ENCODE measurements around the gene PCBP3. TPM values are rescaled to one million over a fixed set of nuclear protein-coding genes. Genes with fewer than 3 reads are reported as not detected.
"Not testable (repeated sequence)": the region's sequence is repeated elsewhere in the genome, so short reads cannot be mapped to it uniquely, and the experiment has no call there.

PCBP3 gene
- total RNA-seq, 1 donor from 2014 or later, result 0.13 TPM

DNA sequence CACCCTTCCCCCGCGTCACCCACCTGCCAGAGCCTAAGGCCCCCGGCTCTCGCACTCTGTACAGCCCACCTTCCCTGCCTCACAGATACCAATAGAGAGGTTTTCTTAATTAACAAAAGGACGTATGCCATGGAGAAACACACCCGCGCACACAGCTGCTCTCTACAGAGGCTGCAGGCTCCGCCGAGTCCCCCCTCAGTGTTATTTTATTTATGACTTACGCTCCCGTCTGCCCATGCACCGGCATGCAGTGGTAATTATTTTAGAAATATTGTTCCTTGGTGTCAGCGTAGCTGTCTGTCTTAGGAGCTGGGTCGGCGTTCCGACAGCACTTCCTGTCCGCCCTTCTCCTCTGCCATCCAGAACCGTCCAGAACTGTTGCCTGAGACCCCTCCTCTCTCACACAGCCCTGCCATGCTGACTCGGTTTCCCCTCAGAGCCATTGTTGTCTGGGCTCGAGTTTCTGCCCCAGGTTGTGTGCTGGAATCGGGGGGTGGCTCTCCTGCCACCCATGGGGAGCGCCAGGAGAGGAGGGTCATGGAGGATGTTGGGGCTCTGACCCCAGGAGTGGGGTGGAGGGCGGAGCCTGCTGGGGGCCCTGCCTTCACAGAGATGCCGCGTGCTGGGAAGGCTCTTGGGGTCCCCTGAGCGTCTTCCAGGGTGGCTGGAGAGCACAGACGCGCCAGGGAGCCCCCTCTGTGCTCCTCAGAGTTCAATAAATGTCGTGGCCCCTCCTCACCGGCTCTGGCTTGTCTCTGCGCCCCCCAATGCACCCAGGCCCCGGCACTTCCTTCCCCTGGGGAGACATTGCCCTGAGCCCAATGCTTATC is 298.4 kb downstream of the PCBP3 start:
- no peak for DNase-seq (ENCODE audit: low read depth in 2 of 2)

DNA sequence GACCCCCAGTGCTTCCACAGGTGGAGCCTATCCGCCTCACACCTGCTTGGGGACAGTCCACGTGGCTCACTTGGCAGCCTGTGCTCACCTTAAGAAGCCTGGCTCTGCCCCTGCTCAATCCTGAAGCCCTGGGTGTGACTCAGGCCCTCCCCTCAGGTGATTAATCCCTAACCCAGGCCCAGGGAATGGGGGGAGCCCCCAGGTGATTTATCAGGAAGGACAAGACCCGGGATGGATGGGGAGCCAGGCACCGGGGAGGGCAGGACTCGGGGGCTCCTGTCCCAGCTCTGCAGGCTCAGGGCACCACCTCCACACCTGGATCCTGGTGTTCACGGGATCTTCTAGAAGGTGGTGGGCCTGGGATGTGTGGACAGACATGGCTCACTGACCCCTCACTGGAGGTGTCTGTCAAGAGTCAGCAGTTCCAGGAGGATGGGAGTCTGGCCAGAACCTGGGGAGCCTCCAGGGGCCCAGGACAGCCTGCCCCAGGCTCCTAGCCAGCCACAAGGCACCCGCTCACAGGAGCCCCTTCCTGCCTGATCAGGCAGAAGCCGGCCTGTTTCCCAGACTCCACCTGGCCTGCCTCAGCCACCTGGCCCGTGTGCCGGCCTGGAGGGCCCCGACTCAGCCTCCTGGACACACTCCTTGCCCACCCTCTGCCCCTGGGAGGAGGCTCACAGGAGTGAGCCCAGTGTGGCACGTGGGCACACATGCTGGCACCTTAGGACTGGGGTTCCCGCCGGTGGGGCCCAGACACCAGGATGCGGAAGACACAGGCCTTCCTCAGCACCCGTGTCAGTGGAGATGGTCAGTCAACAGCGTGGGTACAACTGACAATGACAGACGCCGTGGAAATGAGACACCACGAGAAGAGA is 299.5 kb downstream of the PCBP3 start:
- no peak for DNase-seq (ENCODE audit: low read depth in 2 of 2)

DNA sequence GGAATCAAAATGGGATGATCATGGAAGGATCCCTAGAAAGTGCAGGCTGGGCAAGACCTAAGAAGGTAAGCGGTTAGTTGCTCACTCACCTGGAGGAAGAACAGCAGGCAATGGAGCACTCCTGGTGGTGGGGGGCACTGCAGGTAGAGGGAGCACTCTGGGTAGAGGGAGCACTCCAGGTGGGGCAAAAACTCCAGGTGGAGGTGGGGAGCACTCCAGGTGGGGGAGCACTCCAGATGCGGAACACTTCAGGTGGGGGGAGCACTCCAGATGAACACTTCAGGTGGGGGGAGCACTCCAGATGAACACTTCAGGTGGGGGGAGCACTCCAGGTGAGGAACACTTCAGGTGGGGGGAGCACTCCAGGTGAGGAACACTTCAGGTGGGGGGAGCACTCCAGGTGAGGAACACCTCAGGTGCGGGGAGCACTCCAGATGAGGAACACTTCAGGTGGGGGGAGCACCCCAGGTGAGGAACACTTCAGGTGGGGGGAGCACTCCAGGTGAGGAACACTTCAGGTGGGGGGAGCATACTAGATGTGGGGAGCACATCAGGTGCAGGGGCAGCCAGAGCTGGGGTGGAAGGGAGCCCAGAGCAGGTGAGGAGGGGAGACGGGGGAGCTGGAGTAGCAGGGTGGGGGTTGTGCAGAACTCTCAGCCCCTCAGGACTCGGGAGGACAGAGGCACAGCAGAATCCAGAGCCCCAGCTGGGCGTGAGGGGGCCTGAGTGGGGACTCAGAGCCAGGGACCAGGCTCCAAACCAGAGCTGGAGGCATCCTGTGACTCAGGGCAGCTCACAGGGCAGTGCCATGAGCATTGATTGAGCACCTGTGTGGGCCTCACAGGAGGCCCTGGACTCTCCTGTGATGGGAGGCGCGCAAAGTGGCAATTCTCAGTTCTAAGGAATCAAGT is 300.4 kb downstream of the PCBP3 start:
- no peak for DNase-seq (ENCODE audit: low read depth in 2 of 2)

DNA sequence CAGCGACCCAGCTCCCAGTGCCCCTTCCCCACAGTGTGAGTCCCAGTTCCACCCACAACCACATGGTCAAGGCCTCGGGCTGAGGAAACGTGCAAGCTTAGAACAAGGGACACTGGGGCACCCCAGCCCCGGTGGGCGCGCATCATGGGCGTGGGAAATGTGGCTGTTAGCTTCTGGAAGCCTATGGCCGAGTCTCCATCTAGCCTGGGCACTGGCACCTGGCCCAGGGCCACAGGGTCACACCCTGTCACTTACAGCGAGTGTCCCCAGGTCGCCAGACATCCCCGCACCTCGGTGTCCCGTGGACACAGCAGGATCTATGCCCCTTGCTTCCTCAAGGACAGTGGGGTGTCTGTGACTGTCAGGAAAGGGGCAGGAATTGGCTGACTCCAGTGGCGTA is 301.1 kb downstream of the PCBP3 start:
- DNase-seq (ENCODE audit: low read depth in 2 of 2), result no peak

DNA sequence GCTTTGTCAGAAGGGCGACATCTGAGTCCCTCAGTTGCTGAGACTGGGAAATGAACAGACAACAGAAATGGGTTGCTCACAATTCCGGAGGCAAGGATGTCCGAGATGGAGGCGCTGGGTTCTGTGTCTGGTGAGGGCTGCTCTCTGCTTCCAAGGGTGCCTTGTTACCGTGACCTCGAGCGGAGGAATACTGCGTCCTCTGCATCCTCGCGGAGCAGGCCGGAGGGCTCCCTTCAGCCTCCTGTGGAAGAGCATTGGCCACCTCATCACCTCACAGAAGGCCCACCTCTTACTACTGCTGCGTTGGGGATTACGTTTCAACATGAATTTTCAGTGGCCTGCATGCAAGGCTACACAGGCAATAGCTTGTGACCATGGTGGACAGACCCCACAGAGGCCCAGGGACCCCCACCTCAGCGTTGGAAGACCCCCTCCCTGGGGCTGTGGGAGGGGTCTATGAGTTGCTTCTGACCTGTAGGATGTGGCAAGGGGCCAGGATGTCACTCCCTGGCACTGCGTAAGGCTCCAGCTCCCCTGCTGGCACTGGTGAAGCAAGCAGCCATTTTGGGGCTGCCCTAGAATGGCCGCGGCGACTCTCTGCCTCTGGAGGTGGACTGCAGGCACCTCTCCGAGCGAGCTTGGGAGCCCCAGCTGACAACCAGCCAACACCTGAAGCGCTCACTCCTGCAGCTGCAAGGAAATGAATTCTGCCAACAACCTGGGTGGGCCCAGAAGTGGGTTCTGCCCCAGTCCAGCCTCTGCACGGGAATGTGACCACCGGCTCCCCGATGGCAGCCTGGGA is 301.7 kb downstream of the PCBP3 start:
- DNase-seq (ENCODE audit: low read depth in 2 of 2), result no peak

DNA sequence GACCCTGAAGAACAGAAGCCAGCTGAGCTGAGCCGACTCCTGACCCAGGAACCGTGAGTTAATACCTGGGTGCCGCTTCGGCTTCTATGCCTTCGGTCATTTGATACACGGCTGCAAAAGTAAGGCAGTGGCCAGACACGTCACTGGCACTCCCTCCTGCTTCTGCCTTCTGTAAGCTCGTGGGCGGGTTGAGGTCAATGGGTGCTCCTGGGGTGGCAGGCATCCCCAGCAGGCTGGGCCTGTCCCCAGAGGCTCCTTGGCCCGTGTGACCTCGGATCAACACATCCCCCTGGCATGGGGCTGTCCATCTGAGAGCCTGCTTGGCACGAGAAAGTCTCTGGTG is 302.3 kb downstream of the PCBP3 start:
- DNase-seq (ENCODE audit: low read depth in 2 of 2), result no peak

DNA sequence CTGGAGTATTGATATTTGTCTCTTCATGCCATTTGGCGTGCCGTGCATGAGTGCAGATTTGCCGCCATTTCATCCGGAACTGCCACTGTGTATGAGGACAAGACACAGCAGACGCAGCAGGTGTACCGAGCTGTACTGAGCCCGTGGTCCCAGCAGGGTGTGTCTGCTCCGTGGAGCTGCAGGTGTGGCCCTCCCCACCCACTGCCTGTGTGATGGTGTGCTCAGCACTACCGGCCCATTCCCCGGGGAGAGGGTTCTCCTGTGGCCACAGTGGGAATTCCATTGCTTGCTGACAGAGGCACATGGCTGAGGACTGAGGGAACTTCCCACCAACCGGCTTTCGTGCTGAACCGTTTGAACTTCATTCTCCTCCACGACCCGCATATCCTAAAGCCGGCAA is 303.8 kb downstream of the PCBP3 start:
- no peak for DNase-seq (ENCODE audit: low read depth in 2 of 2)

DNA sequence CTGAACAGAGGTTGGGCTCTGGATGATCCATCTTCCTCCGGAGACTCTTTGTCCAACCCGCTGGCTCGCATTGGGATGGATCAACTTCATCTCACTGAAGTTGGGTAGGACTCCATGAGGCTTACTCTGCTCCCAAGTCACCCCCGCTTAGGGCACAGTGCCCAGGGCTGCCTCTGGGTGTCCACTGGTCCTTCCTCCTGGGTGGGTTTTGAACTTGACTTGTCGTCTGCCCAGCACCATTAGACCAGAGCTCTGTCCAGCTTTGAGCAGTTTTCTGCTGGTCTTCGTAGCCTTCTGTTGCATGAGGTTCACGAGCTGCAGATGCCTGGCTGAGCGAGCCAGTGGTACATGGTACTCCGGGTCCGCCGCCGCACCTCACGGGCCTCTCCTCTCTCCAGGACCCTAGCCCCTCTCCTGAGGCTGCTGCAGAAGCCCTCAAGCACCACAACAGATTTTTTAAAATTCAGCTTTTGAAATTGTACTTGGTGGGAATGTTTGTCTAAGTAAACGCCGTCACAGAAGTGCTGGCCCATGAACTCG is 304.3 kb downstream of the PCBP3 start:
- no peak for DNase-seq (ENCODE audit: low read depth in 2 of 2)

DNA sequence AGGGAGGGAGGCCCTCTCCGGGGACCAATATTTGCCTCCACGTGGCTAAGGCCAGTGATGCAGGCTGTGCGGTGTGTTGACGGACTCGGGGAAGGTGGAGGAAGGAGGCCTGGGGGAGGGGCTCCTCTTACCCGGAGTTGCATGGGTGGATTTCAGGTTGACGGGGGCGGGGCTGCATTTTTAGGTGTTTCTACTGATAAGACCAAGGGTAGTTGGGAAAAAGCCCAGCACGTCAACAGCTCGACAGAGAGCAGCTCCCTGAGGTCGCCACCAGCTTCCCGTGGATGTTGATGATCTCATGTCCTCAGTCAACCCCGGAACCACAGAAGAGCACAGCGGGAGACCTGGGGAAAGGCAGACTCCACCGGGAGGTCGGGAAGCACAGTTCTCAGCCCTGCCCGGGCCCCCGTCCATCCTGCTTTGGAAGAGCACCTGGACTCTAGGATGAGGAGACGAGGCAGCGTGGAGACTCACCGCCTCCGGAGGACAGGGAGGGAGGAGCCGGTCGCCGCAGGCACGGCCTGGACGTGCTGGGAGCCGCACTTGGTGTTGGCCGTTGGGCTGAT is 305.1 kb downstream of the PCBP3 start:
- DNase-seq (ENCODE audit: low read depth in 2 of 2), result no peak

DNA sequence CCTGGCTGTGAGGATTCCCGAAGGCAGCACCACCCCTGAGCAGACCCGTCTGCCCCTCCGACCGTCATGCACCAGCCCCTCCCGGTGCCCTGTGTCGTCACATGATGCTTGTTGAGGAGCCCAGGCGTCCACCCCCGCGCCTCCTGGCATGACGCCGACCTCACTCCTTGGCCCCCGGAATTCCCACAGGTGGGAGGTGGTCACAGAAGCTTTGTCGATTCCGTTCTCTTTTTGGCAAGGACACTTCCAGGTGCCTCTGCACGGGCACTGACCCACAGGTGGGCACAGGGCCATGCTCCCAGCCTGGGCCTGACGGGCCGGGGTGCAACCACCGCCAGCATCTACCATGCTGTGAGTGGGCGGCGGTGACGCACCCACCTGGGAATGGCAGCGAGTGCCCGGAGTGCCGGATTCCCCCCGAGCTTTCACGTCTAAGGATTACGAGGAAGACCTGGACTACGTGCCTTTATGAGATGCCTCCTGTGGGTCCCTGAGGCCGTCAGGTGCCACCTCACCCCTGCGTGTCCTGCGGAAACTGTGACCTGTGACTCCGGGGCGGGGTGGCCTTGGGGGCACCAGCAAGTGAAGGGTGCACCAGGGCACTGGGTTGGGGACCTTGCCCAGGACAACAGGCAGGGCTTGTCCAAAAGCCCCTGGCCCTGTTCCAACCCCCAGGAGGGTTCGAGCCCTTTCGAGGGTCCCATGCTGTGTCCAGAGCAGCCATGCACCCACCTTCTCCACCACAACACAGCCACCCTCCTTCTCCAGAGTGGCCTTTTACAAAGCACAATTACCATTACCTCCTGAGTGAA is 306.6 kb downstream of the PCBP3 start:
- DNase-seq (ENCODE audit: low read depth in 2 of 2), result no peak

DNA sequence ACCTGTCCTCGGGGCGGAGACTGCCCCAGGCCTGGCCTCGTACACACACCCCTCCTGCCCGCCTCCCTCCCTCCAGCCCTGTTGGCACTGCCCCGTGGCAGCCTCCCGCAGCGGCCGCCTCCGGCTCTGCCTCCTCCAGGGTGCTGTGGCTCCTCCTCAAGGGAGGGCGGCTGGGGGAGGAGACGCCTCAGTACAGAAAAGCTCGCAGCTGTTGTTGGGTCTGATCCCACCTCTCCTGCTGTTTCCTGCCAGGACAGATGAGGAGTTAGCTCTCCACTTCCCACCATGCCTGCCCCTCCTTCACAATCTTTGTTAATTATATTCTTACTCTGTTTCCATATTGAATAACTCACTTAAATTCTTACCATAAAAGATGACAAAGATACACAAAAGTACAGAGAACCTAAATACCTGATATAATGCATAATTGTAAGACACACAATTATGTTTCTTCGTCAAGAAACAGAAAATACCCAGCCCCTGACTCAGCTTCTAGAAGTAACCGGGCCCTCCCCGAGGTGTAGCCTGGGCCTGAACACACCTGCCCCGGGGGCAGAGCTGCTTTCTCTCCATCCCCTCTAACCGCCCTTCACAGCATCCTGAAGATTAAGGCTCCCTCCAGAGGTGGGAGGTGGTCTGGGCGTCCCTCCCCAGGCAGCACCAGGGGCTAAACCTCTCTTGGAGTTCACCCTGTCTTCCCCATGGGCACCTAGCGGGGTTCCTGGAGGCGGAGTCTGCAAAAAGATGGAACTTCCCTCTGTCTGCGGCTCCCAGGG is 307.4 kb downstream of the PCBP3 start:
- no peak for DNase-seq (ENCODE audit: low read depth in 2 of 2)

DNA sequence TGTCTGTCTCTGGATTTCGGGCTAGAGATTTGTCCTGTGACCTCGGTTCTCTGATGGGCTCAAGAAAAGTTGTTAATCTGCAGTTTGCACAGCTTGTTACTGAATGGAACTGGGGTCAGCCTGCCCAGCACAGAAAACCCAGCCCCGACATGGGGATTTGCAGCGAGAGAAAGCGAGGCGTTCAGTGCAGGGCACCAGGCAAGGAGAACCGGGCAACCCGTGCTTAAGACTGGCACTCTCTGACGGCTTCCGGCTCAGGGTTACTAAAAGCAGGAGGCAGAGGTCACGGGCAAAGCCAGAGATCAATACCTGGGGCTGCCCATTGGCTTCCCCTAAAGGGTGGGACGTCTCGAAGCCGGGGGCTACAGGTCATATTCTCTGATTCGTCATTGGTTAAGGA is 308.2 kb downstream of the PCBP3 start:
- DNase-seq (ENCODE audit: low read depth in 2 of 2), result no peak

DNA sequence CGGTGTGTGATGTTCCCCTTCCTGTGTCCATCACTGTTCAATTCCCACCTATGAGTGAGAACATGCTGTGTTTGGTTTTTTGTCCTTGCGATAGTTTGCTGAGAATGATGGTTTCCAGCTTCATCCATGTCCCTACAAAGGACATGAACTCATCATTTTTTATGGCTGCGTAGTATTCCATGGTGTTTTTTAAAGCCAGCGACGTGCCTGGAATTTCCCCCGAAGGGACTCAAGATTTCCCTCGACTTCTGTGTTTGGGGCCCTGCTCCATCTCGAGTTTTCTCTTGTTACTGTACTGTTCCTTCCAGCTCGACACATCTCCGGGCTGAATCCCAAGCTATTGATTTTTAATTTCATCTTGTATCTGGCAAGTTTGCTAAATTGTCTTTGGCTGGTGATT is 309.0 kb downstream of the PCBP3 start:
- not testable (repeated sequence) for DNase-seq (ENCODE audit: low read depth in 2 of 2)

DNA sequence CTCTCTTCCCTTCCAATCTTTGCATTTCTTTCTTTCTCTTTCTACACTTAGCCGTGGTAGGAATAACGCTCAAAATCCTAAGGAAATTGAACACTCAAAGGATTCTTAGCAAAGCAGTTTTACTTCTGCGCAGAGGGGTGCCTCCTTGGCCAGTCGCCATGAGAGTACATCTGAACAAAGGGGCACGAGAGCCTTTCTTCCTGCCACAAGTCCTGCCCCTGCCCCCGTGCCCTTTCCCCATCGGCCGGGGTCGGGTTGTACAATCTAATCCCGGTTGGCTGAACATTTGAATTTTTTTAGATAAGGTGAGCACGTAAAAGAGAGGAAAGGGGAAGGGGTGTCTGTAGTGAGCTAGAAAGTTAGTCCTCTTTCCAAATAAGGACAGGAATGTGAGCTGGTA is 309.4 kb downstream of the PCBP3 start:
- no peak for DNase-seq (ENCODE audit: low read depth in 2 of 2)

DNA sequence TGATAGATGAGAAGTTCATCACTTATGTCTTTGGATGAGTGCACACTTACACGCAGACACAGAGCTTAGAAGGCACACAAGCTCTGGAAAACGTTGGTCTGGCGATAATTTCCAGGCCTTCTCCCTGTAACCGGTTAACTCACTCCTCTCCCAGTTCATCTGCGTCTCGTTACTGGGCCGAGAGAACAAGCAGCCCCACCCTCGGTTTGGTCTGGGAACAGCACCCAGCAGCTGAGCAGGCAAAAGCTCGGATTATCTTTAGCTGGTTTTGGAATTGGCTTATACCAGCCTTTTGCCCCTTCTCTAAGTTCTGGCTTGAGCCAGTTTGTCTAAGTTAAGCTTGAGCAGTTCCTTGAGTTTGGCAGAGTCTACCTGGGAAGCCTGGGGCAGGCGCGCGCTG is 310.7 kb downstream of the PCBP3 start:
- DNase-seq (ENCODE audit: low read depth in 2 of 2), result no peak

DNA sequence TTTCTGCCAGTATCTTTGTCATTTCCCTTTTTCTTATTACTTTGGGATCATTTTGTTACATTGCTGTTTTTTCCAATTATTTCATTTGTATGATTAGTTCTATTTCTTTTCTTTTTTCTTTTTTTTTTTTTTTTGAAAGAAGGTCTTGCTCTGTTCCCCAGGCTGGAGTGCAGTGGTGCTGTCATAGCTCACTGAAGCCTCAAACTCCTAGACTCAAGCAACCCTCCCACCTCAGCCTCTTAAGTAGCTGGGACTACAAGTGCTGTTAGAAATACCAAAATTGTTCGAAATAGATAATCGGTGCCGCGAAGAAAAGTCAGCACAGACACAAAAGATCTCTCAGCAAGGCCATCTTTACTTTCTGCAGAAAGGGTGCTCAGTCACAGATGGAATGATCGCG is 311.4 kb downstream of the PCBP3 start:
- DNase-seq (ENCODE audit: low read depth in 2 of 2), result no peak

DNA sequence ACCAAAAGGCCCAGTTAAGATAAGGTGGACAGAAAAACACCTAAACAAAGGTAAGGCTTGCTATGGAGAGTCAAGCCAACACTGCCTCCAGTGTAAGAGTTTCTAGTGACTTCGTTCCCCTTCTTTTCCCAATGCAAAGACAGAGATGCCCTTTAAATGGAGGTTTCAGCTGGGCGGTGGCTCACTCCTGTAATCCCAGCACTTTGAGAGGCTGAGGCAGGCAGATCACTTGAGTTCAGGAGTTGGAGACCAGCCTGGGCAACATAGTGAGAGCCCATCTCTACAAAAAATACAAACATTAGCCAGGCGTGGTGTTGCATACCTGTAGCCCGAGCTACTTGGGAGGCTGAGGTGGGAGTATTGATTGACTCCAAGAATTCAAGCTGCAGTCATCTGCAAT is 314.0 kb downstream of the PCBP3 start:
- DNase-seq (ENCODE audit: low read depth in 2 of 2), result no peak

DNA sequence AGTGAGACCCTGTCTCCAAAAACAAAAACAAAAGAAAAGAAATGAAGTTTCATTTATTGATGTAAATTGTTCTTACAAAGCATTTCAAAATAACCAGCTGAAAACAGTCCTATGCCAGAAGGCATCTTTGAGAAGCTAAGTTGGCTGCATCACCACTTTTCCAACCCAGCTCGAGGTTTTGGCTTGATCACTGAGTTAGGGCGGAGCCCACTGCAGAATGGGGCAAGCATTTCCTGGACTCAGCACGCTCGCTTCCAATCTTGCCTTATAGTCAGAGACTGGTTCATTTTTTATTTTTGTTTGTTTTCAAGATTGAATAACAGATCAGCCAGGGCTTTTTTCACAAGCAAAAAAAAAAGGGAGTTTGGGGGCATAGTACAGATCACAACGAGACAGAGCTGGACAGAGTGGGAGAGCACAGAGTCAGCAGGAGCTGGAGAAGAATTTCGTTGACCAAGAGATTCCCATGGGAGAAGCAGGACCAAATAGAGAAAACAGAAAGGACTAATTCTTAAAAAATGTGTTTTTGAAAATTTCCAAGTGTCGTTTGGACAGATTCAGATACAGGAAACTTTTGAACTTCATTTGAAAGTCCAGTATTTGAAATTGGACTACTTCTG is 314.6 kb downstream of the PCBP3 start:
- no peak for DNase-seq (ENCODE audit: low read depth in 2 of 2)
